ENCODE results near the gene SAP30.

The SAP30 gene

GRCh38 chr4:173415885-173416653 lies 45.3 kb downstream of the SAP30 start:
- no peak for DNase-seq

GRCh38 chr4:173417833-173418232 lies 47.1 kb downstream of the SAP30 start:
- DNase-seq, result no peak

GRCh38 chr4:173418639-173419038 lies 47.9 kb downstream of the SAP30 start:
- no peak for DNase-seq

GRCh38 chr4:173420324-173420752 lies 49.6 kb downstream of the SAP30 start:
- peak; percentile 69 for DNase-seq

GRCh38 chr4:173420801-173421200 lies 50.0 kb downstream of the SAP30 start:
- DNase-seq, result peak; percentile 80

DNA sequence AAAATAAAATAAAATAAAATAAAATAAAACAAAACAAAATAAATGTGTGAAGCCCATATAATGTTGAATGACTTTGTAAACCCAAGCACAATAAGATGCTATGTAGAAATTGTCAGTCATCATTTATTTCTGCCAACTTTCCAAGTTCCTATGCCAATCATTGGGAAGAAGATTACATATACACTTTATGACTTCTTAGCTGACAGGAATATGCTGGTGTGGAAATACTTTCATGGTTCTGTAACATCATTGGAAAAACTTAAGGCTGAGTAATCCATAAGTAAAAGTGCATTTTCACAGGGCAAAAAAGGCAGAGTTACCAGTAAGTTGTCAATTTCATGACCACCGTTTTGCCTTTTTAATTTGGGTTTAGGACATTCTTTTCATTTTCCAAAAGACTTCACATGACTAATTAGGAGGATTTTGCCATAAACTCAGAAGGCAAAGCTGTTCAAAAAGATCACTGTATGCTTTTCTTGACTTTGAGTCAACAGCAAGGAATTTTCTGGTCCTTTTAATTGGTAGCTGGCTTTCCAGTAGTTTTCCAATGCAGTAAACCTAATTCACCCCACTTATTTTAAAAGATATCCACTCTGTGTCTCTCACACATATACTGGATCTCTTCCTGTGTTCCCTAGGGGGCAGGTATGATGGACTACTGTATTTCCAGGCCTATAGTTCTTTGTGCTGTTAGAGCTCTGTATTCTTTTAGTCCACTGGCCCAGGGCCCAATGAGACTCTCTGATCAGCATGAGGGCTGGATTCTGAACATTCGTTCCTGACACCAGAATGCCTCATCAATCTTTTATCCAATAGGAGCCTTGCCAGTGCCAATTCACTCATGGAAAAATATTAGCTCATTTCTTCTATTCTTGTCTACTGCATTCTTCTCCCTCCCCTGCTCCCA lies 54.4 kb downstream of the SAP30 start:
- no peak for DNase-seq

DNA sequence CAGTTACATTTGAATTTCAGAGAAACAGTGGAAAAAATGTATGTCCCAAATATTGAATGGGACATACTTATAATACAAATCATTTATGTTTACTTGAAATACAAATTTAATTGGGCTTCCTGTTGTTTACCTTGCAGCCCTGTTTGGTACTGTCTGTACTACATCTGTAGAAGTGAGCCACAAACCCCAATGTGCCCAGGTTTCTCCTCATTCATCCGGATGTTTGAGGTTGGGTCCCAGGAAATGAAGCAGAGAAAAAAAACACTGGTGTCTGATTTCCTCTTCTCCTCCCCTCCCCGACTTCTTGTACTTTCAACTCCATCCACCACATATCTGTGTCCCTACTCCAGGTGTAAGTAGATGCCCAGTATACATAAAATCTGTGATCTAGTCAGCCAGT lies 55.3 kb downstream of the SAP30 start:
- no peak for DNase-seq
